Parathyroid adenoma (tissue), 2 donors: ENCODE data around the gene COG7.

Experiments
- H2AFZ ChIP-seq: fragments of 300-600 bp; sonication (generic); one replicate; pipeline ENCODE4 v1.7.0; 2017; ENCODE audit warnings: antibody characterized with exemption, mild to moderate bottlenecking
- H3K27ac ChIP-seq: fragments of 300-600 bp; sonication (generic); one replicate; pipeline ENCODE4 v1.7.0; 2017
- H3K27me3 ChIP-seq: fragments of 300-600 bp; sonication (generic); one replicate; pipeline ENCODE4 v1.7.0; 2017; ENCODE audit warnings: low read length; ENCODE audit not compliant: control insufficient read depth, insufficient read depth
- H3K36me3 ChIP-seq: fragments of 300-600 bp; sonication (generic); one replicate; pipeline ENCODE4 v1.7.0; 2017; ENCODE audit warnings: low read length; ENCODE audit not compliant: control insufficient read depth, insufficient read depth
- H3K4me1 ChIP-seq: fragments of 300-600 bp; sonication (generic); one replicate; pipeline ENCODE4 v1.7.0; 2017; ENCODE audit warnings: control low read depth
- H3K4me2 ChIP-seq: fragments of 300-600 bp; sonication (generic); one replicate; pipeline ENCODE4 v1.7.0; 2017; ENCODE audit warnings: low read length
- H3K4me3 ChIP-seq: fragments of 300-600 bp; sonication (generic); one replicate; pipeline ENCODE4 v1.7.0; 2017; ENCODE audit warnings: low read depth, low read length
- H3K79me2 ChIP-seq: fragments of 300-600 bp; sonication (generic); one replicate; pipeline ENCODE4 v1.7.0; 2017; ENCODE audit warnings: control low read depth
- H3K9ac ChIP-seq: fragments of 300-600 bp; sonication (generic); one replicate; pipeline ENCODE4 v1.7.0; 2017; ENCODE audit warnings: mild to moderate bottlenecking
- H3K9me3 ChIP-seq: fragments of 300-600 bp; sonication (generic); one replicate; pipeline ENCODE4 v1.7.0; 2017; ENCODE audit warnings: low read length; ENCODE audit not compliant: control insufficient read depth
- CTCF ChIP-seq: fragments of 300-600 bp; sonication (generic); IDR thresholded peaks from one replicate; pipeline ENCODE4 v1.7.0; 2017; ENCODE audit warnings: antibody characterized with exemption, mild to moderate bottlenecking
- donor health status: primary hyperparathyroidism.

The COG7 gene

GRCh38 chr16:23496821-23497542, 44.0 kb upstream of the COG7 start:
- Histone ChIP-seq H3K27me3 (no peaks in the 10 kb centered on the region), H3K79me2 (peaks cover 35% of the 10 kb centered on the region), H3K4me3 (no peak overlapping the region), H3K4me2 (peak overlapping the region; percentile 54), H3K9me3 (no peaks in the 10 kb centered on the region), H3K9ac (no peak overlapping the region), H3K27ac (peak overlapping the region; percentile 65), H3K36me3 (no peaks in the 10 kb centered on the region), H2AFZ (peak overlapping the region; percentile 47), H3K4me1 (peaks cover 11% of the 10 kb centered on the region)
- no peak for TF ChIP-seq CTCF

- Histone ChIP-seq H3K27ac (no peak overlapping the region), H3K9me3 (no peaks in the 10 kb centered on the region), H3K36me3 (no peaks in the 10 kb centered on the region), H3K9ac (no peak overlapping the region), H3K4me1 (peaks cover 9% of the 10 kb centered on the region), H3K4me2 (no peak overlapping the region), H3K4me3 (no peak overlapping the region), H3K79me2 (peaks cover 31% of the 10 kb centered on the region), H2AFZ (no peak overlapping the region), H3K27me3 (no peaks in the 10 kb centered on the region)
- TF ChIP-seq CTCF = no peak
These were observed 42.7 kb upstream of the COG7 start for GRCh38 chr16:23495671-23496070.

- no peak for TF ChIP-seq CTCF
- no peaks in the 10 kb centered on the region for H3K27me3 ChIP-seq
- no peak overlapping the region for H2AFZ ChIP-seq
- peaks cover 9% of the 10 kb centered on the region for H3K4me1 ChIP-seq
- no peak overlapping the region for H3K4me3 ChIP-seq
- H3K9me3 ChIP-seq = no peaks in the 10 kb centered on the region
- peaks cover 23% of the 10 kb centered on the region for H3K79me2 ChIP-seq
- H3K27ac ChIP-seq = no peak overlapping the region
- no peaks in the 10 kb centered on the region for H3K36me3 ChIP-seq
- no peak overlapping the region for H3K9ac ChIP-seq
- no peak overlapping the region for H3K4me2 ChIP-seq
These were observed 41.2 kb upstream of the COG7 start for GRCh38 chr16:23494188-23494587.

GRCh38 chr16:23491490-23492391, 38.8 kb upstream of the COG7 start:
- H3K9ac ChIP-seq = no peak overlapping the region
- no peak overlapping the region for H3K4me3 ChIP-seq
- H3K36me3 ChIP-seq = no peaks in the 10 kb centered on the region
- H3K27ac ChIP-seq = no peak overlapping the region
- H3K4me1 ChIP-seq = no peaks in the 10 kb centered on the region
- H2AFZ ChIP-seq = no peak overlapping the region
- no peaks in the 10 kb centered on the region for H3K27me3 ChIP-seq
- peaks cover 32% of the 10 kb centered on the region for H3K79me2 ChIP-seq
- H3K4me2 ChIP-seq = no peak overlapping the region
- TF ChIP-seq CTCF = no peak
- H3K9me3 ChIP-seq = no peaks in the 10 kb centered on the region
